GM23338 (cell line): Measurements from ENCODE around the gene RAB40C. TPM values are rescaled to one million over a fixed set of nuclear protein-coding genes. Genes with fewer than 3 reads are reported as not detected.

Experiments
- ATAC-seq: fragments of 200-7000 bp; cut with Tn5 transposase; 3 replicates; pipeline ENCODE4 v1.9.1; 2020
- DNase-seq: peaks from one replicate; pipeline ENCODE4 v3.0.0-alpha.2; 2015; ENCODE audit warnings: low spot score
- H2AFZ ChIP-seq: fragments of 200-600 bp; sonication (generic); 2 replicates; pipeline ENCODE4 v1.8.0; 2016; ENCODE audit warnings: antibody characterized with exemption, mild to moderate bottlenecking, moderate library complexity
- H3F3A ChIP-seq: fragments of 200-600 bp; sonication (generic); replicated peaks from 2 replicates; pipeline ENCODE4 v1.8.0; 2017; ENCODE audit warnings: antibody characterized with exemption, mixed run types, low read depth
- H3K27ac ChIP-seq: fragments of 200-600 bp; sonication (generic); 2 replicates; pipeline ENCODE4 v1.6.1; 2016; ENCODE audit warnings: low read depth
- H3K27me3 ChIP-seq: fragments of 200-600 bp; sonication (generic); 2 replicates; pipeline ENCODE4 v1.8.0; 2016; ENCODE audit warnings: mild to moderate bottlenecking, mixed run types, moderate library complexity; ENCODE audit not compliant: insufficient read depth
- H3K36me3 ChIP-seq: fragments of 200-600 bp; sonication (generic); 2 replicates; pipeline ENCODE4 v1.8.0; 2016; ENCODE audit warnings: mild to moderate bottlenecking; ENCODE audit not compliant: insufficient read depth
- H3K4me1 ChIP-seq: fragments of 200-600 bp; sonication (generic); 2 replicates; pipeline ENCODE4 v1.8.0; 2016; ENCODE audit warnings: mild to moderate bottlenecking, moderate library complexity; ENCODE audit not compliant: insufficient read depth
- H3K4me2 ChIP-seq: fragments of 200-600 bp; sonication (generic); 2 replicates; pipeline ENCODE4 v1.7.1; 2017; ENCODE audit warnings: mixed run types
- H3K4me3 ChIP-seq: fragments of 200-600 bp; sonication (generic); 2 replicates; pipeline ENCODE4 v1.6.1; 2016; ENCODE audit warnings: mixed run types
- H3K79me2 ChIP-seq: fragments of 200-600 bp; sonication (generic); replicated peaks from 2 replicates; pipeline ENCODE4 v1.8.0; 2017; ENCODE audit warnings: mild to moderate bottlenecking; ENCODE audit not compliant: insufficient read depth
- H3K9me2 ChIP-seq: fragments of 200-600 bp; sonication (generic); 2 replicates; pipeline ENCODE4 v1.8.0; 2017; ENCODE audit not compliant: insufficient read depth
- H4K20me1 ChIP-seq: fragments of 200-600 bp; sonication (generic); replicated peaks from 2 replicates; pipeline ENCODE4 v1.8.0; 2017; ENCODE audit warnings: mild to moderate bottlenecking; ENCODE audit not compliant: insufficient read depth
- H3K27ac Mint-ChIP-seq: 2 replicates; pipeline ENCODE4 v1.8.0; 2020; ENCODE audit warnings: inconsistent platforms, mild to moderate bottlenecking, moderate library complexity, mixed read lengths
- H3K27me3 Mint-ChIP-seq: 3 replicates; pipeline ENCODE4 v1.8.0; 2022; ENCODE audit warnings: low read depth, mild to moderate bottlenecking, moderate library complexity, mixed read lengths, inconsistent platforms; ENCODE audit not compliant: insufficient read depth, poor library complexity
- H3K36me3 Mint-ChIP-seq: 3 replicates; pipeline ENCODE4 v1.8.0; 2021; ENCODE audit warnings: low read depth, mild to moderate bottlenecking, inconsistent platforms, moderate library complexity, mixed read lengths
- H3K4me1 Mint-ChIP-seq: 3 replicates; pipeline ENCODE4 v1.8.0; 2020; ENCODE audit warnings: mild to moderate bottlenecking, inconsistent platforms, mixed read lengths
- H3K4me3 Mint-ChIP-seq: 3 replicates; pipeline ENCODE4 v1.8.0; 2021; ENCODE audit warnings: moderate library complexity, mild to moderate bottlenecking, inconsistent platforms, mixed read lengths
- H3K9me3 Mint-ChIP-seq: 3 replicates; pipeline ENCODE4 v1.8.0; 2020; ENCODE audit warnings: moderate library complexity, mild to moderate bottlenecking, inconsistent platforms, mixed read lengths
- CREB1 ChIP-seq: fragments of 250-450 bp; sonication (Bioruptor Pico); IDR thresholded peaks from 2 replicates; pipeline ENCODE4 v1.5.0; 2020; ENCODE audit warnings: low read depth, mild to moderate bottlenecking, moderate library complexity
- EZH2 ChIP-seq: fragments of 200-600 bp; sonication (generic); IDR thresholded peaks from one replicate; pipeline ENCODE4 v1.8.0; 2017; ENCODE audit warnings: antibody characterized with exemption, mild to moderate bottlenecking, low read depth; ENCODE audit not compliant: unreplicated experiment
- EZH2phosphoT487 ChIP-seq: fragments of 200-600 bp; sonication (generic); IDR thresholded peaks from one replicate; pipeline ENCODE4 v1.8.1; 2018; ENCODE audit warnings: antibody characterized with exemption; ENCODE audit not compliant: unreplicated experiment
- JUNB ChIP-seq: IDR thresholded peaks from one replicate; pipeline ENCODE4 v1.6.1; 2016; ENCODE audit warnings: antibody characterized with exemption; ENCODE audit not compliant: unreplicated experiment
- NANOG ChIP-seq: IDR thresholded peaks from 2 replicates; pipeline ENCODE4 v1.6.1; 2016; ENCODE audit warnings: antibody characterized with exemption, borderline replicate concordance
- STAT1 ChIP-seq: IDR thresholded peaks from one replicate; pipeline ENCODE4 v1.6.1; 2016; ENCODE audit warnings: antibody characterized with exemption; ENCODE audit not compliant: unreplicated experiment
- ZNF114 ChIP-seq: fragments of 250-450 bp; sonication (Bioruptor Pico); IDR thresholded peaks from 2 replicates; pipeline ENCODE4 v1.5.0; 2020; ENCODE audit warnings: mild to moderate bottlenecking, moderate library complexity
- polyA plus RNA-seq: library from polyadenylated mRNA; unstranded; fragments of >200 nt; fragmentation: Nextera tagmentation; extraction: Ambion mirVana; gene quantifications from 2 replicates; pipeline ENCODE4 v1.2.1, GENCODE V29; 2016
- total RNA-seq: library from RNA; depleted of rRNA; stranded (reverse); fragments of >200 nt; shearing (Covaris generic); gene quantifications from 2 replicates; pipeline ENCODE4 v1.2.3, GENCODE V29; 2014
- TF ChIP-seq, protein P1 (sequence below): fragments of 250-450 bp; sonication (Bioruptor Pico); IDR thresholded peaks from 2 replicates; pipeline ENCODE4 v1.5.0; 2020; ENCODE audit warnings: mild to moderate bottlenecking, moderate library complexity
- TF ChIP-seq, protein P2 (sequence below), 2 experiments: fragments of 200-600 bp in 1 of 2; sonication (generic) in 1 of 2; conservative IDR thresholded peaks; 2 replicates each; pipeline versions ENCODE4 v1.5.1 to v1.6.1; 2016 to 2017; ENCODE audit warnings: antibody characterized with exemption in 2 of 2, low read depth in 2 of 2, mild to moderate bottlenecking in 2 of 2, moderate library complexity in 1 of 2

The RAB40C gene
- total and polyA plus RNA-seq, 2 experiments from 2014 or later = 11.2 to 24.6 TPM

DNA sequence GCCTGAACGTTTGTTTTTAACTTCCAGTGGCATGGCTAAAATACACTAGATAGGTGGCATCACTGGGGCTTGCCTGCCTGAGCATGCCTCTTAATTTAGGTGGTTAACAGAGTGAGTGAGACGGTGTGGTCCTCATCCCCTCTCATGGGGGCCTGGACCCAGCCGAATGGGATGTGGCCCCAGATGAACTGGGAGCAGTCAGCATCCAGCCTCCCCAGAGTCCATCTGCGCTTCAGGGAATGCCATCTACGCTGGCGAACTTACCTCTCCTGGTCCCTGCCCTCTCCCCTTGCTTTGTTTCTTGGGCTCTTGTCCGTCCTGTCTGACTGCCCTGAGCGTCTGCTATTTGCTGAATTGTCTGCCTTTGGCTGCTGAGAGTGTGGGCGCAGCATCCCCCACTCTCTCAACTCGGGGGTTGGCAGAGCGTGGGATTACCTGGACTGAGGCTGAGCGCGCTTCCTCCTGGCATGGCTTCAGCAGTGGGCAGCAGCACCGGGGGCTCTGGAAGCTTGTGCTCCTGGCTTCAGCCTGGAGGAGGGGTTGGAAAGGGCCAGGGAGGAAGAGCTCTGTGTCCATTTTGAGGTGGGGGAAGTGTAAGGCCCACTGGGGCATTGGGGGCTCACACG is 2.1 kb downstream of the RAB40C start:
- peaks cover 8% of the 10 kb centered on the region; the same call in 2 of the 3 replicates for H3K36me3 Mint-ChIP-seq
- Histone ChIP-seq H3K36me3 (no peaks in the 10 kb centered on the region), H3K27me3 (peaks cover 12% of the 10 kb centered on the region), H4K20me1 (peaks cover 31% of the 10 kb centered on the region), H3K27ac (no peak overlapping the region), H3F3A (peaks cover 8% of the 10 kb centered on the region; the same call in 1 of the 2 replicates), H3K9me2 (no peaks in the 10 kb centered on the region), H3K79me2 (peaks cover 38% of the 10 kb centered on the region), H2AFZ (no peak overlapping the region), H3K4me2 (no peak overlapping the region), H3K4me3 (no peak overlapping the region), H3K4me1 (no peaks in the 10 kb centered on the region)
- no peak overlapping the region; the same call in 2 of the 3 replicates for H3K4me3 Mint-ChIP-seq
- peaks cover 11% of the 10 kb centered on the region for H3K4me1 Mint-ChIP-seq
- H3K27ac Mint-ChIP-seq = no peak overlapping the region
- H3K9me3 Mint-ChIP-seq = no peaks in the 10 kb centered on the region; the same call in 2 of the 3 replicates
- DNase-seq (no peak), ATAC-seq (no peak)
- peaks cover 27% of the 10 kb centered on the region for H3K27me3 Mint-ChIP-seq
- TF ChIP-seq CREB1 (no peak), ZNF114 (no peak)
- TF ChIP-seq, protein P1, sequence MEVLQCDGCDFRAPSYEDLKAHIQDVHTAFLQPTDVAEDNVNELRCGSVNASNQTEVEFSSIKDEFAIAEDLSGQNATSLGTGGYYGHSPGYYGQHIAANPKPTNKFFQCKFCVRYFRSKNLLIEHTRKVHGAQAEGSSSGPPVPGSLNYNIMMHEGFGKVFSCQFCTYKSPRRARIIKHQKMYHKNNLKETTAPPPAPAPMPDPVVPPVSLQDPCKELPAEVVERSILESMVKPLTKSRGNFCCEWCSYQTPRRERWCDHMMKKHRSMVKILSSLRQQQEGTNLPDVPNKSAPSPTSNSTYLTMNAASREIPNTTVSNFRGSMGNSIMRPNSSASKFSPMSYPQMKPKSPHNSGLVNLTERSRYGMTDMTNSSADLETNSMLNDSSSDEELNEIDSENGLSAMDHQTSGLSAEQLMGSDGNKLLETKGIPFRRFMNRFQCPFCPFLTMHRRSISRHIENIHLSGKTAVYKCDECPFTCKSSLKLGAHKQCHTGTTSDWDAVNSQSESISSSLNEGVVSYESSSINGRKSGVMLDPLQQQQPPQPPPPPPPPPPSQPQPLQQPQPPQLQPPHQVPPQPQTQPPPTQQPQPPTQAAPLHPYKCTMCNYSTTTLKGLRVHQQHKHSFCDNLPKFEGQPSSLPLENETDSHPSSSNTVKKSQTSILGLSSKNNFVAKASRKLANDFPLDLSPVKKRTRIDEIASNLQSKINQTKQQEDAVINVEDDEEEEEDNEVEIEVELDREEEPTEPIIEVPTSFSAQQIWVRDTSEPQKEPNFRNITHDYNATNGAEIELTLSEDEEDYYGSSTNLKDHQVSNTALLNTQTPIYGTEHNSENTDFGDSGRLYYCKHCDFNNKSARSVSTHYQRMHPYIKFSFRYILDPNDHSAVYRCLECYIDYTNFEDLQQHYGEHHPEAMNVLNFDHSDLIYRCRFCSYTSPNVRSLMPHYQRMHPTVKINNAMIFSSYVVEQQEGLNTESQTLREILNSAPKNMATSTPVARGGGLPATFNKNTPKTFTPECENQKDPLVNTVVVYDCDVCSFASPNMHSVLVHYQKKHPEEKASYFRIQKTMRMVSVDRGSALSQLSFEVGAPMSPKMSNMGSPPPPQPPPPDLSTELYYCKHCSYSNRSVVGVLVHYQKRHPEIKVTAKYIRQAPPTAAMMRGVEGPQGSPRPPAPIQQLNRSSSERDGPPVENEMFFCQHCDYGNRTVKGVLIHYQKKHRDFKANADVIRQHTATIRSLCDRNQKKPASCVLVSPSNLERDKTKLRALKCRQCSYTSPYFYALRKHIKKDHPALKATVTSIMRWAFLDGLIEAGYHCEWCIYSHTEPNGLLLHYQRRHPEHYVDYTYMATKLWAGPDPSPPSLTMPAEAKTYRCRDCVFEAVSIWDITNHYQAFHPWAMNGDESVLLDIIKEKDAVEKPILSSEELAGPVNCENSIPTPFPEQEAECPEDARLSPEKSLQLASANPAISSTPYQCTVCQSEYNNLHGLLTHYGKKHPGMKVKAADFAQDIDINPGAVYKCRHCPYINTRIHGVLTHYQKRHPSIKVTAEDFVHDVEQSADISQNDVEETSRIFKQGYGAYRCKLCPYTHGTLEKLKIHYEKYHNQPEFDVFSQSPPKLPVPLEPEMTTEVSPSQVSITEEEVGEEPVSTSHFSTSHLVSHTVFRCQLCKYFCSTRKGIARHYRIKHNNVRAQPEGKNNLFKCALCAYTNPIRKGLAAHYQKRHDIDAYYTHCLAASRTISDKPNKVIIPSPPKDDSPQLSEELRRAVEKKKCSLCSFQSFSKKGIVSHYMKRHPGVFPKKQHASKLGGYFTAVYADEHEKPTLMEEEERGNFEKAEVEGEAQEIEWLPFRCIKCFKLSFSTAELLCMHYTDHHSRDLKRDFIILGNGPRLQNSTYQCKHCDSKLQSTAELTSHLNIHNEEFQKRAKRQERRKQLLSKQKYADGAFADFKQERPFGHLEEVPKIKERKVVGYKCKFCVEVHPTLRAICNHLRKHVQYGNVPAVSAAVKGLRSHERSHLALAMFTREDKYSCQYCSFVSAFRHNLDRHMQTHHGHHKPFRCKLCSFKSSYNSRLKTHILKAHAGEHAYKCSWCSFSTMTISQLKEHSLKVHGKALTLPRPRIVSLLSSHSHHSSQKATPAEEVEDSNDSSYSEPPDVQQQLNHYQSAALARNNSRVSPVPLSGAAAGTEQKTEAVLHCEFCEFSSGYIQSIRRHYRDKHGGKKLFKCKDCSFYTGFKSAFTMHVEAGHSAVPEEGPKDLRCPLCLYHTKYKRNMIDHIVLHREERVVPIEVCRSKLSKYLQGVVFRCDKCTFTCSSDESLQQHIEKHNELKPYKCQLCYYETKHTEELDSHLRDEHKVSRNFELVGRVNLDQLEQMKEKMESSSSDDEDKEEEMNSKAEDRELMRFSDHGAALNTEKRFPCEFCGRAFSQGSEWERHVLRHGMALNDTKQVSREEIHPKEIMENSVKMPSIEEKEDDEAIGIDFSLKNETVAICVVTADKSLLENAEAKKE (CRISPR knock-in tag) = no peak

DNA sequence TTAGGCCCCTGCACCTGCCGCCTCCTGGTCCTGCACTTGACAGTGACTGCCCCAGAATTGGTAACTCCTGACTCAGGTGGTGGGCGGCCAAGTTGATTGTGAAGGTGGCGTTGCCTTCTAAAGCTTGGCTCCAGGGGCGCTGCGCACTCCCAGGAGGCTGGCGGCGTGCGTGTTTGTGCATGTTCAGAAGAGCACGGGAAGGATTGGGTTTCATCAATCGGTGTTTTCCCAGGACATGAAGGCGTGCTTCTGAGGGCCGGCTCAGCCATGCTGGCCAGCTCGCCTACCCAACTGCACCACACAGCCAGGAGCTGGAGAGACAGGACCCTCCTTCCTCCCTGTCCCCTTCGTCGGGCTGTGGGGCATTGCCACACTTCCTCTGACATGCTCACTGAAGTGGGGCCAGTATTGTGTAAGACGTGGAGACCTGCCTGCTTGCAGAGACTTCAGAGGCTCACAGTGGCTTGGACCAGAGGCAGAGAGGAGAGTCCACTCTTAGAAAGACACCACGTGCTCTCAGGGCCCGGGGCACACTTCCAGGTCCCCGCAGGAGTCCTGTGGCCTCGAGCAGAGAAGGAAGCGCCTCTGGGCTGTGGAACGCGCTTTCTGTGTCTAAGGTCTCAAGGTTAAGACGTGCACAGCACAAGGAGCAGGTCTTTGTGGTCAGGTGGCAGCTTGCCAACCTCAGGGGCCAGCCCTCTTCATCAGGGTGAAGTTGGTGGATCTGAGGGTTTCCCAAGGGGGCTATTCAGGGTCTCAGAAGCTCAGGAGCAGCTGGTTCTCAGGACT is 2.8 kb downstream of the RAB40C start:
- no peak overlapping the region for H3K27ac Mint-ChIP-seq
- Histone ChIP-seq H3K9me2 (no peaks in the 10 kb centered on the region), H3K4me2 (no peak overlapping the region), H3F3A (peaks cover 5% of the 10 kb centered on the region; the same call in 1 of the 2 replicates), H3K27ac (no peak overlapping the region), H3K27me3 (peaks cover 5% of the 10 kb centered on the region), H3K4me3 (no peak overlapping the region), H3K79me2 (peaks cover 36% of the 10 kb centered on the region), H3K36me3 (no peaks in the 10 kb centered on the region), H3K4me1 (no peaks in the 10 kb centered on the region), H2AFZ (no peak overlapping the region), H4K20me1 (peaks cover 25% of the 10 kb centered on the region)
- DNase-seq = no peak
- H3K36me3 Mint-ChIP-seq = peaks cover 8% of the 10 kb centered on the region; the same call in 2 of the 3 replicates
- no peak for ATAC-seq
- peaks cover 25% of the 10 kb centered on the region for H3K27me3 Mint-ChIP-seq
- H3K9me3 Mint-ChIP-seq = no peaks in the 10 kb centered on the region; the same call in 2 of the 3 replicates
- H3K4me3 Mint-ChIP-seq = no peak overlapping the region
- H3K4me1 Mint-ChIP-seq = peaks cover 9% of the 10 kb centered on the region
- TF ChIP-seq NANOG (no peak), EZH2phosphoT487 (no peak), EZH2 (no peak), CREB1 (no peak), ZNF114 (no peak), STAT1 (no peak), JUNB (no peak)
- TF ChIP-seq, protein P2, sequence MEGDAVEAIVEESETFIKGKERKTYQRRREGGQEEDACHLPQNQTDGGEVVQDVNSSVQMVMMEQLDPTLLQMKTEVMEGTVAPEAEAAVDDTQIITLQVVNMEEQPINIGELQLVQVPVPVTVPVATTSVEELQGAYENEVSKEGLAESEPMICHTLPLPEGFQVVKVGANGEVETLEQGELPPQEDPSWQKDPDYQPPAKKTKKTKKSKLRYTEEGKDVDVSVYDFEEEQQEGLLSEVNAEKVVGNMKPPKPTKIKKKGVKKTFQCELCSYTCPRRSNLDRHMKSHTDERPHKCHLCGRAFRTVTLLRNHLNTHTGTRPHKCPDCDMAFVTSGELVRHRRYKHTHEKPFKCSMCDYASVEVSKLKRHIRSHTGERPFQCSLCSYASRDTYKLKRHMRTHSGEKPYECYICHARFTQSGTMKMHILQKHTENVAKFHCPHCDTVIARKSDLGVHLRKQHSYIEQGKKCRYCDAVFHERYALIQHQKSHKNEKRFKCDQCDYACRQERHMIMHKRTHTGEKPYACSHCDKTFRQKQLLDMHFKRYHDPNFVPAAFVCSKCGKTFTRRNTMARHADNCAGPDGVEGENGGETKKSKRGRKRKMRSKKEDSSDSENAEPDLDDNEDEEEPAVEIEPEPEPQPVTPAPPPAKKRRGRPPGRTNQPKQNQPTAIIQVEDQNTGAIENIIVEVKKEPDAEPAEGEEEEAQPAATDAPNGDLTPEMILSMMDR (conservative IDR thresholded peaks at IDR 0.05; ENCODE audit: low read depth in 2 of 2) = no peak
